ENCODE results near the gene ZNF850.
"Not testable (repeated sequence)": the region's sequence is repeated elsewhere in the genome, so short reads cannot be mapped to it uniquely, and the experiment has no call there.

Gene ZNF850

GRCh38 chr19:36771261-36772231, 1.1 kb downstream of the ZNF850 start:
- Histone ChIP-seq H3K4me1 (ENCODE audit: control insufficient read depth, insufficient read depth, low read length) (no peaks in the 10 kb centered on the region), H3K27ac (ENCODE audit: low read length) (no peak overlapping the region), H3K27me3 (ENCODE audit: control insufficient read depth, insufficient read depth, low read length) (no peaks in the 10 kb centered on the region), H3K4me3 (ENCODE audit: low read length) (peak overlapping the region; percentile 97), H3K9me3 (ENCODE audit: control insufficient read depth, insufficient read depth, low read length) (no peaks in the 10 kb centered on the region; the same call in 1 of the 2 replicates), H3K36me3 (ENCODE audit: control insufficient read depth, insufficient read depth, low read length) (no peaks in the 10 kb centered on the region)
- DNase-seq (ENCODE audit: low read depth, low spot score): peak; percentile 87
- no CpG with 5 or more reads among the region's 29 CpGs for WGBS (ENCODE audit: insufficient coverage, insufficient read length)

- H3K4me1 ChIP-seq (ENCODE audit: control insufficient read depth, insufficient read depth, low read length): no peaks in the 10 kb centered on the region
Measured at GRCh38 chr19:36750066-36750691, 22.4 kb downstream of the ZNF850 start.

GRCh38 chr19:36749613-36750012, 23.0 kb downstream of the ZNF850 start:
- H3K27ac ChIP-seq (ENCODE audit: low read length); DNase-seq (ENCODE audit: low read depth, low spot score); H3K4me1 ChIP-seq (ENCODE audit: control insufficient read depth, insufficient read depth, low read length); H3K4me3 ChIP-seq (ENCODE audit: low read length); H3K27me3 ChIP-seq (ENCODE audit: control insufficient read depth, insufficient read depth, low read length): not testable (repeated sequence)
- H3K36me3 ChIP-seq (ENCODE audit: control insufficient read depth, insufficient read depth, low read length): peaks cover 59% of the 10 kb centered on the region
- WGBS (ENCODE audit: insufficient coverage, insufficient read length): no CpG with 5 or more reads among the region's 8 CpGs
- peaks cover 31% of the 10 kb centered on the region for H3K9me3 ChIP-seq (ENCODE audit: control insufficient read depth, insufficient read depth, low read length)

More at GRCh38 chr19:36750066-36750691, 22.4 kb downstream of the ZNF850 start:
- no peak overlapping the region for H3K27ac ChIP-seq (ENCODE audit: low read length)
- H3K27me3 ChIP-seq (ENCODE audit: control insufficient read depth, insufficient read depth, low read length): no peaks in the 10 kb centered on the region
- H3K9me3 ChIP-seq (ENCODE audit: control insufficient read depth, insufficient read depth, low read length): peaks cover 31% of the 10 kb centered on the region
- WGBS (ENCODE audit: insufficient coverage, insufficient read length): no CpG with 5 or more reads among the region's 4 CpGs
- no peak overlapping the region for H3K4me3 ChIP-seq (ENCODE audit: low read length)
- no peak for DNase-seq (ENCODE audit: low read depth, low spot score)
- H3K36me3 ChIP-seq (ENCODE audit: control insufficient read depth, insufficient read depth, low read length): peaks cover 61% of the 10 kb centered on the region

- no peak for DNase-seq (ENCODE audit: low read depth, low spot score)
- Histone ChIP-seq H3K27ac (ENCODE audit: low read length) (no peak overlapping the region), H3K36me3 (ENCODE audit: control insufficient read depth, insufficient read depth, low read length) (peaks cover 58% of the 10 kb centered on the region), H3K9me3 (ENCODE audit: control insufficient read depth, insufficient read depth, low read length) (peaks cover 31% of the 10 kb centered on the region), H3K4me3 (ENCODE audit: low read length) (no peak overlapping the region), H3K27me3 (ENCODE audit: control insufficient read depth, insufficient read depth, low read length) (no peaks in the 10 kb centered on the region), H3K4me1 (ENCODE audit: control insufficient read depth, insufficient read depth, low read length) (no peaks in the 10 kb centered on the region)
- no CpG with 5 or more reads among the region's 10 CpGs for WGBS (ENCODE audit: insufficient coverage, insufficient read length)
Measured at GRCh38 chr19:36748431-36749275, 24.0 kb downstream of the ZNF850 start.

- Histone ChIP-seq H3K27me3 (ENCODE audit: control insufficient read depth, insufficient read depth, low read length) (no peaks in the 10 kb centered on the region), H3K36me3 (ENCODE audit: control insufficient read depth, insufficient read depth, low read length) (peaks cover 50% of the 10 kb centered on the region), H3K4me1 (ENCODE audit: control insufficient read depth, insufficient read depth, low read length) (no peaks in the 10 kb centered on the region), H3K27ac (ENCODE audit: low read length) (no peak overlapping the region), H3K9me3 (ENCODE audit: control insufficient read depth, insufficient read depth, low read length) (peaks cover 31% of the 10 kb centered on the region), H3K4me3 (ENCODE audit: low read length) (no peak overlapping the region)
- no peak for DNase-seq (ENCODE audit: low read depth, low spot score)
- no CpG with 5 or more reads among the region's 10 CpGs for WGBS (ENCODE audit: insufficient coverage, insufficient read length)
Measured at GRCh38 chr19:36747750-36748149, 24.9 kb downstream of the ZNF850 start.

- Histone ChIP-seq H3K4me3 (ENCODE audit: low read length) (no peak overlapping the region), H3K9me3 (ENCODE audit: control insufficient read depth, insufficient read depth, low read length) (peaks cover 29% of the 10 kb centered on the region), H3K36me3 (ENCODE audit: control insufficient read depth, insufficient read depth, low read length) (peaks cover 43% of the 10 kb centered on the region), H3K4me1 (ENCODE audit: control insufficient read depth, insufficient read depth, low read length) (no peaks in the 10 kb centered on the region), H3K27me3 (ENCODE audit: control insufficient read depth, insufficient read depth, low read length) (no peaks in the 10 kb centered on the region), H3K27ac (ENCODE audit: low read length) (no peak overlapping the region)
- no CpG with 5 or more reads among the region's 4 CpGs for WGBS (ENCODE audit: insufficient coverage, insufficient read length)
- no peak for DNase-seq (ENCODE audit: low read depth, low spot score)
Measured at GRCh38 chr19:36745870-36746269, 26.7 kb downstream of the ZNF850 start.

- H3K4me1 ChIP-seq (ENCODE audit: control insufficient read depth, insufficient read depth, low read length); H3K27me3 ChIP-seq (ENCODE audit: control insufficient read depth, insufficient read depth, low read length); H3K36me3 ChIP-seq (ENCODE audit: control insufficient read depth, insufficient read depth, low read length); DNase-seq (ENCODE audit: low read depth, low spot score); H3K27ac ChIP-seq (ENCODE audit: low read length); H3K4me3 ChIP-seq (ENCODE audit: low read length); H3K9me3 ChIP-seq (ENCODE audit: control insufficient read depth, insufficient read depth, low read length): not testable (repeated sequence)
- no CpG with 5 or more reads among the region's 9 CpGs for WGBS (ENCODE audit: insufficient coverage, insufficient read length)
Measured at GRCh38 chr19:36736166-36736565, 36.4 kb downstream of the ZNF850 start.

GRCh38 chr19:36719687-36720556, 52.7 kb downstream of the ZNF850 start:
- DNase-seq (ENCODE audit: low read depth, low spot score): no peak
- H3K4me1 ChIP-seq (ENCODE audit: control insufficient read depth, insufficient read depth, low read length): no peaks in the 10 kb centered on the region
- no CpG with 5 or more reads among the region's 10 CpGs for WGBS (ENCODE audit: insufficient coverage, insufficient read length)
- H3K27ac ChIP-seq (ENCODE audit: low read length): no peak overlapping the region
- peaks cover 19% of the 10 kb centered on the region; the same call in 1 of the 2 replicates for H3K36me3 ChIP-seq (ENCODE audit: control insufficient read depth, insufficient read depth, low read length)
- peaks cover 9% of the 10 kb centered on the region for H3K9me3 ChIP-seq (ENCODE audit: control insufficient read depth, insufficient read depth, low read length)
- no peaks in the 10 kb centered on the region for H3K27me3 ChIP-seq (ENCODE audit: control insufficient read depth, insufficient read depth, low read length)
- no peak overlapping the region for H3K4me3 ChIP-seq (ENCODE audit: low read length)

- Histone ChIP-seq H3K27ac (ENCODE audit: low read length) (no peak overlapping the region), H3K4me1 (ENCODE audit: control insufficient read depth, insufficient read depth, low read length) (no peaks in the 10 kb centered on the region), H3K4me3 (ENCODE audit: low read length) (no peak overlapping the region), H3K27me3 (ENCODE audit: control insufficient read depth, insufficient read depth, low read length) (no peaks in the 10 kb centered on the region), H3K36me3 (ENCODE audit: control insufficient read depth, insufficient read depth, low read length) (peaks cover 14% of the 10 kb centered on the region; the same call in 1 of the 2 replicates), H3K9me3 (ENCODE audit: control insufficient read depth, insufficient read depth, low read length) (peaks cover 6% of the 10 kb centered on the region)
- WGBS (ENCODE audit: insufficient coverage, insufficient read length): no CpG with 5 or more reads among the region's 2 CpGs
- DNase-seq (ENCODE audit: low read depth, low spot score): no peak
Measured at GRCh38 chr19:36709423-36709822, 63.2 kb downstream of the ZNF850 start.

Data from iPS DF 6.9 (cell line).